Cardiac muscle cell (in vitro differentiated cells and primary cell): ENCODE data around the gene EDN1. TPM values are rescaled to one million over a fixed set of nuclear protein-coding genes. Genes with fewer than 3 reads are reported as not detected.
A peak's percentile ranks its signal among the peaks of the same experiment; 100 is the strongest.
"Not testable (repeated sequence)": the region's sequence is repeated elsewhere in the genome, so short reads cannot be mapped to it uniquely, and the experiment has no call there.

ENCODE experiments used
- DNase-seq, 2 donors: peaks; one replicate each; pipeline versions ENCODE4 v3.0.0 to v3.0.0-alpha.2; 2010 to 2017; ENCODE audit warnings: low read depth in 1 of 2, low spot score in 1 of 2
- H3K27ac ChIP-seq: fragments of 200-600 bp; sonication (generic); 2 replicates; pipeline ENCODE4 v1.5.1; 2016
- H3K27me3 ChIP-seq: fragments of 200-600 bp; sonication (generic); 2 replicates; pipeline ENCODE4 v1.6.0; 2016; ENCODE audit warnings: control low read depth
- H3K36me3 ChIP-seq: fragments of 200-600 bp; sonication (generic); 2 replicates; pipeline ENCODE4 v1.5.1; 2016; ENCODE audit warnings: control low read depth
- H3K4me1 ChIP-seq: fragments of 200-600 bp; sonication (generic); 2 replicates; pipeline ENCODE4 v1.8.1; 2017; ENCODE audit warnings: low read depth, mild to moderate bottlenecking, mixed run types
- H3K4me3 ChIP-seq: fragments of 200-600 bp; sonication (generic); 2 replicates; pipeline ENCODE4 v1.5.1; 2016; ENCODE audit warnings: mild to moderate bottlenecking
- H3K9me3 ChIP-seq: fragments of 200-600 bp; sonication (generic); 2 replicates; pipeline ENCODE4 v1.5.1; 2017; ENCODE audit warnings: low read depth, mild to moderate bottlenecking, control low read depth
- polyA plus RNA-seq: library from polyadenylated mRNA; unstranded; fragments of >200 nt; fragmentation: Nextera tagmentation; extraction: Ambion mirVana; gene quantifications from 2 replicates; pipeline ENCODE4 v1.2.1, GENCODE V29; 2016
- total RNA-seq: library from RNA; depleted of rRNA; stranded (reverse); fragments of >200 nt; gene quantifications from 2 replicates; pipeline ENCODE4 v1.2.3, GENCODE V29; 2016
- TF ChIP-seq, protein P1 (sequence below): IDR thresholded peaks from 2 replicates; pipeline ENCODE4 v1.5.1; 2012; ENCODE audit warnings: low read depth, mild to moderate bottlenecking, low read length

The EDN1 gene
- total and polyA plus RNA-seq, 2 experiments from 2014 or later: 0.86 to 1.2 TPM

DNA sequence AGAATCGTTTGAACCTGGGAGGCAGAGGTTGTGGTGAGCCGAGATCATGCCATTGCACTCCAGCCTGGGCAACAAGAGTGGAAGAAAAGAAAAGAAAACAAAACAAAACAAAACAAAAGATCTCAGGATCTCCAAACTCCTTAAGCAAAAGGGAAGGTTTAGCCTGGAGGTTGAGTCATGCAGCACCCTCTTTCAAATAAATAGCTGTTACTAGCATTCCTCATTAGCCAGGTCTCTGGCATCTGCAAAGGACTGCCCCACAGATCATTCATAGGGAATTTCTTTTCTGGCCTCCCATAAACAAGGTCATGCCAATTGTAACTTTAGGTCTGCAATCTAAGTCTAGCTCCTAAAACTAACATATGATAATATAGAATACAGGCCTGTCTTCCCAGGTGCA, 37.2 kb downstream of the EDN1 start:
- TF ChIP-seq, protein P1, sequence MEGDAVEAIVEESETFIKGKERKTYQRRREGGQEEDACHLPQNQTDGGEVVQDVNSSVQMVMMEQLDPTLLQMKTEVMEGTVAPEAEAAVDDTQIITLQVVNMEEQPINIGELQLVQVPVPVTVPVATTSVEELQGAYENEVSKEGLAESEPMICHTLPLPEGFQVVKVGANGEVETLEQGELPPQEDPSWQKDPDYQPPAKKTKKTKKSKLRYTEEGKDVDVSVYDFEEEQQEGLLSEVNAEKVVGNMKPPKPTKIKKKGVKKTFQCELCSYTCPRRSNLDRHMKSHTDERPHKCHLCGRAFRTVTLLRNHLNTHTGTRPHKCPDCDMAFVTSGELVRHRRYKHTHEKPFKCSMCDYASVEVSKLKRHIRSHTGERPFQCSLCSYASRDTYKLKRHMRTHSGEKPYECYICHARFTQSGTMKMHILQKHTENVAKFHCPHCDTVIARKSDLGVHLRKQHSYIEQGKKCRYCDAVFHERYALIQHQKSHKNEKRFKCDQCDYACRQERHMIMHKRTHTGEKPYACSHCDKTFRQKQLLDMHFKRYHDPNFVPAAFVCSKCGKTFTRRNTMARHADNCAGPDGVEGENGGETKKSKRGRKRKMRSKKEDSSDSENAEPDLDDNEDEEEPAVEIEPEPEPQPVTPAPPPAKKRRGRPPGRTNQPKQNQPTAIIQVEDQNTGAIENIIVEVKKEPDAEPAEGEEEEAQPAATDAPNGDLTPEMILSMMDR: no peak
- Histone ChIP-seq H3K27me3 (no peaks in the 10 kb centered on the region), H3K27ac (no peak overlapping the region), H3K9me3 (no peaks in the 10 kb centered on the region), H3K4me3 (no peak overlapping the region), H3K4me1 (no peaks in the 10 kb centered on the region), H3K36me3 (no peaks in the 10 kb centered on the region)
- no peak for DNase-seq

DNA sequence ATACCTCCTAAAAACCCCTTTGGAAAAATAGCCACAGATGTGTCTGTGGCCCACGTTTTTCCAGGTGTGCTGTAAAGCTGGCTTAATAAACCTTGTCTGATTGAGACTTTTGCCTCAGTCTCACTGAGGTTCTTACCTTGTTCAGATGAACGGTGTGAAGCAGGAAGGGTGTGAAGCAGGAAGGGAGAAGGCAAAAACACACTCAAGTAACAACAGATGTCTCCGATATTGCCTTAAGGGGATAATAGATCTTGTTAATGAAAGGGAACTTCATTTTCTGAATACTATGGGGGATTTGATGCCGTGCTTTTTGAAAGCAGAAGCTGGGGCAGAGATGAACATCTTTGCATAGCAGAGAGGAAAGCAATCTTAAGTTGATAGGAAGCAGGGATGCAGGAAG, 37.8 kb downstream of the EDN1 start:
- DNase-seq: no peak
- no peak overlapping the region for H3K27ac ChIP-seq
- H3K4me3 ChIP-seq: no peak overlapping the region
- H3K4me1 ChIP-seq: no peaks in the 10 kb centered on the region
- no peaks in the 10 kb centered on the region for H3K9me3 ChIP-seq
- TF ChIP-seq, protein P1: no peak
- H3K27me3 ChIP-seq: no peaks in the 10 kb centered on the region
- no peaks in the 10 kb centered on the region for H3K36me3 ChIP-seq

DNA sequence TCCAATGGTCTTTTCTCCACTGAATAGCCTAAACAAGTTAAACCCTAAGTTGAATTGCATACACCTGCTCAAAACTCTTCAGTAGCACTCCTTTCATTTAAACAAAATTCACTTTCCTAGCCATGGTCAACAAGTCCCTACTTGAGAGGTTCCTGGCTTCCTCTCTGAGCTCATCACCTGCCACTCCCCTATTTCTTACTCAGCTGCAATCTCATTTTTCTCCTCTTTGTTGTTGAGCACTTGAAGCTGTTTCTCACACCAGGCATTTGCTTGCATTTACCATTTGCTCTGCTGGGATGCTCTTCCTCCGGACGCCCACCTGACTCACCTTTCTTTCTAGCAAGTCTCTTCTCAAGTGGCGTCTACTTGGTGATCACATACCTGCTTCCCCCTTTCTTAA, 38.5 kb downstream of the EDN1 start:
- Histone ChIP-seq H3K4me1 (no peaks in the 10 kb centered on the region), H3K27ac (no peak overlapping the region), H3K4me3 (no peak overlapping the region), H3K36me3 (no peaks in the 10 kb centered on the region), H3K27me3 (no peaks in the 10 kb centered on the region), H3K9me3 (no peaks in the 10 kb centered on the region)
- TF ChIP-seq, protein P1: no peak
- DNase-seq: no peak

- no peak overlapping the region for H3K27ac ChIP-seq
- no peaks in the 10 kb centered on the region for H3K4me1 ChIP-seq
- DNase-seq: no peak
- H3K4me3 ChIP-seq: no peak overlapping the region
- TF ChIP-seq, protein P1: no peak
- no peaks in the 10 kb centered on the region for H3K27me3 ChIP-seq
- H3K36me3 ChIP-seq: no peaks in the 10 kb centered on the region
- H3K9me3 ChIP-seq: no peaks in the 10 kb centered on the region
Measured at GRCh38 chr6:12331474-12331873, 41.3 kb downstream of the EDN1 start.

GRCh38 chr6:12331951-12332749, 42.0 kb downstream of the EDN1 start:
- Histone ChIP-seq H3K27ac (no peak overlapping the region), H3K36me3 (no peaks in the 10 kb centered on the region), H3K4me1 (no peaks in the 10 kb centered on the region), H3K4me3 (no peak overlapping the region), H3K27me3 (no peaks in the 10 kb centered on the region), H3K9me3 (no peaks in the 10 kb centered on the region)
- TF ChIP-seq, protein P1: no peak
- peak in 1 of 2 donors; percentile 68 for DNase-seq

- H3K4me1 ChIP-seq, H3K36me3 ChIP-seq, H3K27ac ChIP-seq, H3K9me3 ChIP-seq, H3K4me3 ChIP-seq, H3K27me3 ChIP-seq, DNase-seq: not testable (repeated sequence)
Measured at GRCh38 chr6:12332750-12333079, 42.6 kb downstream of the EDN1 start.
